Stimulated activated effector memory CD8-positive, alpha-beta T cell treated with anti-CD3 and anti-CD28 coated beads, Interleukin-12 subunit alpha, Interleukin-12 subunit beta, amount 100 ng/mL, for 72 hours (primary cell): ENCODE measurements around the gene SPTBN5.

Source experiments
- ATAC-seq: fragments of 150-1000 bp; cut with Tn5 transposase; 2 replicates; pipeline ENCODE4 v1.10.0; 2021
- DNase-seq, 2 donors: peaks; one replicate each; pipeline ENCODE4 v3.0.0; 2021 to 2022; ENCODE audit warnings: low spot score in 2 of 2
- H3K27ac Mint-ChIP-seq: one replicate; pipeline ENCODE4 v1.8.0; 2022; ENCODE audit warnings: mild to moderate bottlenecking, mixed read lengths
- H3K36me3 Mint-ChIP-seq: one replicate; pipeline ENCODE4 v1.8.0; 2022; ENCODE audit warnings: mild to moderate bottlenecking, mixed read lengths
- H3K4me1 Mint-ChIP-seq: one replicate; pipeline ENCODE4 v1.8.0; 2022; ENCODE audit warnings: mixed read lengths
- H3K4me3 Mint-ChIP-seq: one replicate; pipeline ENCODE4 v1.8.0; 2022; ENCODE audit warnings: mild to moderate bottlenecking, mixed read lengths
- H3K9me3 Mint-ChIP-seq: one replicate; pipeline ENCODE4 v1.8.0; 2022; ENCODE audit warnings: mixed read lengths

The SPTBN5 gene

GRCh38 chr15:41930867-41931222, 37.0 kb upstream of the SPTBN5 start:
- Mint-ChIP-seq H3K27ac (no peak overlapping the region), H3K9me3 (no peaks in the 10 kb centered on the region), H3K36me3 (peaks cover 35% of the 10 kb centered on the region), H3K4me1 (peaks cover 51% of the 10 kb centered on the region), H3K4me3 (no peak overlapping the region)
- ATAC-seq (no peak), DNase-seq (no peak)

GRCh38 chr15:41930221-41930866, 36.5 kb upstream of the SPTBN5 start:
- Mint-ChIP-seq H3K27ac (no peak overlapping the region), H3K4me1 (peaks cover 48% of the 10 kb centered on the region), H3K9me3 (no peaks in the 10 kb centered on the region), H3K36me3 (peaks cover 37% of the 10 kb centered on the region), H3K4me3 (no peak overlapping the region)
- ATAC-seq = no peak
- no peak for DNase-seq

DNA sequence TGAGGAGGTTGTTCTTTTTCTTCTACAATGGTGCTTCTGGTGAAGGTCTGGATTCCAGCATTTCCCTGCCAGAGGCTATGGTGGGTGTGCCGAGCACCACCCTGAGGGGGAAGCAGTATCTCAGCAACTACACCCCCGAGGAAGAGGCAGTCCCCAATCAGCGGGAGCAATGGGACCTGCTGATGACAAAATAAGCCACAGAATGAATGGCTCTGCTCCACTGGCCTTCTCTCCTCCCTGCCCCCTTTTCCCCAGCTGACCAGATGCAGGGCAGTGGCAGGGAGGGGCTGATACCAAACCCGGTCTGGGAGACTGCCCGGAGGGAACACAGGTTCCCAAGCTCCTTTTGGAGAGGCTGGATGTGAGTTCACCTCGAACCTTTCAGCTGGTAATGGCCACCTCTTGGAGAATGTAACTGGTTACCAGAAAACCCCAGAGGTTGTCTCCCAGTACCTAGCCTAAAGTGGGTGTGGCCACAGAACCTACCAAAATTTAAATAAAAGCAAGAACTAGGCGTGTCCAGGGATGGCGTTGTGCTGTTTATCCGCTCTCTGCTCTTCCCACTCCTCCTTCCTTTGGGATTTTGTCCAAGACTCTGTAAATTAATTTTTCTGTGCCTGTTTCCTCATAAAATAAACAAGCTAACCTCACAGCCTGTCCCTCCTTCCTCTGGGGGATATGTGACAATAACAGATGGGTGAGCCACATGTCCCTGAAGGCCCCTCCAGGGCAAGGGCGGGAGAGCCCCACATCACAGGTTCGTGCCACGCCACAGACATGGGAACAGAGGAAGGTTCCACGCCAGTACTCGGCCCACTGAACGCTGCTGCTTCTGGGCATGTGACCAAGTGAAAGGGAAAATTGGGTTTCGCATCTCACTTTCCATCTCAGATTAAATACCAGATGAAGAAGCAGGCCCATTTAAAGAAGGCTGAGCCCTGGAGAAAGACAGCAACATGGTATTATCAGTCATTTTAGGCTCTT, 35.1 kb upstream of the SPTBN5 start:
- Mint-ChIP-seq H3K4me3 (no peak overlapping the region), H3K36me3 (peaks cover 40% of the 10 kb centered on the region), H3K27ac (no peak overlapping the region), H3K4me1 (peaks cover 33% of the 10 kb centered on the region), H3K9me3 (no peaks in the 10 kb centered on the region)
- no peak for DNase-seq
- peak; percentile 54 for ATAC-seq

GRCh38 chr15:41928100-41928499, 34.2 kb upstream of the SPTBN5 start:
- no peak overlapping the region for H3K27ac Mint-ChIP-seq
- H3K4me1 Mint-ChIP-seq = peaks cover 25% of the 10 kb centered on the region
- H3K4me3 Mint-ChIP-seq = no peak overlapping the region
- no peak for DNase-seq
- H3K9me3 Mint-ChIP-seq = no peaks in the 10 kb centered on the region
- H3K36me3 Mint-ChIP-seq = peaks cover 49% of the 10 kb centered on the region
- no peak for ATAC-seq

GRCh38 chr15:41927536-41927935, 33.7 kb upstream of the SPTBN5 start:
- Mint-ChIP-seq H3K4me1 (peaks cover 21% of the 10 kb centered on the region), H3K36me3 (peaks cover 50% of the 10 kb centered on the region)
- DNase-seq = no peak

DNA sequence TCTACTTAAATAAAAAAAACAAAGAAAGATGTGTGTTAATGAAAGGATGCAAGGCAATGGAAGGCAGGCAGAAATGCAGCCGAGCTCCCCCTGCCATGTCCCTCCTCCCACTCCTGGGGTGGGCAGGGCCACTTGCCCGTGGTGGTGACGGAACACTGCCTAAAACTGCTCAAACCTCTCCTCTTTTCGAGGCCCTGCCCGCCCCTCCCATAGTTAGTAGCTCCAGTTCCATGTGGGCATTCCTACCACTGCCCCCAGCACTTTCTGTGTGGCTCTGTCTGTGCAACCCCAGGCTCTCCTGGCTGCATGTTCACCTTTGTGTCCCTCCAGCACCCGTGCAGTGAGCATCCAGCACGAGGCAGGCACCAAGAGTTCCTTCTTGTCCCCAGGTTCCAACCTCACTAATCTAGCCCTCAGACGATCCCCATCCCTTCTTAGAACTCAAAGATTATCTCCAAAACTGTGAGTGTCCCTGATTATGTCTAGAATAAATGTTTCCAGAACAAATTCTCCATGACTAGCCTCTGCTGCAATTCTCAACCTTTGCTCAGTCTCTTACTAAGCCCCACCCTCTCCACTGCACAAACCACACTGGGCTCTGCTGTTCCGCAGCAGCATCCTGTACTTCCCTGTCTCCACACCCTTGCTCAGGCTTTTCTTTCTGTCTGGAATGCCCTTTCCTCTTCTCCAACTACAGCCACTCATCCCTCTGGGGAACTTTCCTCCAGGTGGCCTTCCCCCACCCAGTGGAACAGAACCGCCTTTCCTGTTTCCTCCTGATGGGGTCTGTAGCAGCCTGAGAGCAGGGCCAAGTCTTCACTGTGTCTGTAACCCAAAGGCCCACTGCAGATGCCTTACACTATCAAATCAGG, 32.6 kb upstream of the SPTBN5 start:
- H3K4me3 Mint-ChIP-seq = no peak overlapping the region
- ATAC-seq = peak; percentile 16

More at GRCh38 chr15:41927536-41927935, 33.7 kb upstream of the SPTBN5 start:
- Mint-ChIP-seq H3K4me3 (no peak overlapping the region), H3K27ac (peak overlapping the region; percentile 82), H3K9me3 (no peaks in the 10 kb centered on the region)
- no peak for ATAC-seq

GRCh38 chr15:41925086-41925608, 31.3 kb upstream of the SPTBN5 start:
- Mint-ChIP-seq H3K4me1 (peaks cover 21% of the 10 kb centered on the region), H3K27ac (no peak overlapping the region), H3K9me3 (no peaks in the 10 kb centered on the region), H3K4me3 (no peak overlapping the region), H3K36me3 (peaks cover 63% of the 10 kb centered on the region)
- ATAC-seq (no peak), DNase-seq (no peak)

More for the DNA sequence above, 32.6 kb upstream of the SPTBN5 start:
- no peak for DNase-seq
- Mint-ChIP-seq H3K27ac (peak overlapping the region; percentile 82), H3K4me1 (peaks cover 21% of the 10 kb centered on the region), H3K9me3 (no peaks in the 10 kb centered on the region), H3K36me3 (peaks cover 53% of the 10 kb centered on the region)

- no peak overlapping the region for H3K4me3 Mint-ChIP-seq
- peaks cover 21% of the 10 kb centered on the region for H3K4me1 Mint-ChIP-seq
- ATAC-seq = no peak
- no peak for DNase-seq
- no peaks in the 10 kb centered on the region for H3K9me3 Mint-ChIP-seq
- H3K27ac Mint-ChIP-seq = peak overlapping the region; percentile 41
- peaks cover 79% of the 10 kb centered on the region for H3K36me3 Mint-ChIP-seq
These were observed 29.6 kb upstream of the SPTBN5 start for GRCh38 chr15:41923401-41923997.

GRCh38 chr15:41922353-41922752, 28.5 kb upstream of the SPTBN5 start:
- peaks cover 91% of the 10 kb centered on the region for H3K36me3 Mint-ChIP-seq
- no peak for ATAC-seq
- peaks cover 24% of the 10 kb centered on the region for H3K4me1 Mint-ChIP-seq
- peak overlapping the region; percentile 41 for H3K27ac Mint-ChIP-seq
- no peak for DNase-seq
- H3K4me3 Mint-ChIP-seq = no peak overlapping the region
- no peaks in the 10 kb centered on the region for H3K9me3 Mint-ChIP-seq

DNA sequence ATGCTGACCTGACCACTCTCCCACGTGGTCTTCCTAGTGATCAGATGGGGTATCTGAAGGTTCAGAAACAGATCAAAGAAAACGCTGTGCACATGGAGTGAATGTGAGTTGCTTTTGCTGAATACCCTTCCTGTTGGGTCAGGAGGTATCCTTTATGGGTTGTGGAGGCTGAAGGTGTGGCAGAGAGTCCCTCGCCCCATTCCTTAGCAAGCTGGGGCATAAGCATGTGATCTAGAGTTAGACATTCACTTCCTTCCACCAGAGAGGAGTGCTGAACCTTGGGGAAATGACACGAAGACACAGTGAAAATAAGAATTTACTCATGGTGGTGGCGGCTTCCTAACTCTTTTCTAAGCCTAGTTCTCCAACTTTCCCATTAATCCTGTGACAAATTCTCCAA, 27.8 kb upstream of the SPTBN5 start:
- H3K9me3 Mint-ChIP-seq = no peaks in the 10 kb centered on the region
- H3K4me1 Mint-ChIP-seq = peaks cover 17% of the 10 kb centered on the region
- H3K27ac Mint-ChIP-seq = peak overlapping the region; percentile 51
- peaks cover 93% of the 10 kb centered on the region for H3K36me3 Mint-ChIP-seq
- no peak overlapping the region for H3K4me3 Mint-ChIP-seq
- ATAC-seq (no peak), DNase-seq (no peak)

- ATAC-seq = no peak
- Mint-ChIP-seq H3K4me3 (no peak overlapping the region), H3K4me1 (peaks cover 17% of the 10 kb centered on the region), H3K36me3 (peaks cover 93% of the 10 kb centered on the region), H3K9me3 (no peaks in the 10 kb centered on the region), H3K27ac (peak overlapping the region; percentile 51)
- no peak for DNase-seq
These were observed 27.3 kb upstream of the SPTBN5 start for GRCh38 chr15:41921167-41921566.

DNA sequence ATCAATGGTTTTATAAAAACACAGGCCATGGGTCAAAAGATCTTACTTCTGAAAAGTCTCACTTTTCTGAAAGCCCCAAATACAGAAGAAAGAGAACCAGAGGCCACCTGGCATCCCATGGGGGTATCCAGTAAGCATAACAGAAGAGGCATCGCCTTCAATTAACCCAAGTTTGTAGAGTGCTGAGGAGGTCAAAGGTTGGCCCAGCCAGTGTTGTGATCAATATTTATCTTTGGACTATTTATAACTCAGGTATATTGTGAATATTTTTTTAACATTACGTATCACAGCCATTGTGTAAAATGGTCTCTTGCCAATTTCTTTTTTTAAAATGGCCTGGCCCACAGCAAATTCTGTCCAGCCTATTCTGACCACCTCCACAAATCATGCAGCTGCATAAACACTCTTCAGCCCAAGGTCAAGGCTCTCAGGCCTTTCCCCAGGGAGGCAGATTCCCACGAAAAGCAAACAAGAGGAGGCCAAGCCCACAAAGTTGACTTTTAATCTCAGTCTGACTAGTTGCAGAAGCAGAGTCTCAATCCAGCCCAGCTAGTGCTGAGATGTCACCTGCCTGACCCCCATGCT, 26.2 kb upstream of the SPTBN5 start:
- peak overlapping the region; percentile 50 for H3K27ac Mint-ChIP-seq
- H3K4me1 Mint-ChIP-seq = peaks cover 15% of the 10 kb centered on the region
- H3K36me3 Mint-ChIP-seq = peaks cover 96% of the 10 kb centered on the region

GRCh38 chr15:41919201-41919820, 25.5 kb upstream of the SPTBN5 start:
- peaks cover 15% of the 10 kb centered on the region for H3K4me1 Mint-ChIP-seq
- no peak for DNase-seq
- H3K9me3 Mint-ChIP-seq = no peaks in the 10 kb centered on the region
- H3K36me3 Mint-ChIP-seq = peaks cover 96% of the 10 kb centered on the region
- ATAC-seq = no peak
- H3K4me3 Mint-ChIP-seq = no peak overlapping the region
- no peak overlapping the region for H3K27ac Mint-ChIP-seq

More for the DNA sequence above, 26.2 kb upstream of the SPTBN5 start:
- Mint-ChIP-seq H3K9me3 (no peaks in the 10 kb centered on the region), H3K4me3 (no peak overlapping the region)
- ATAC-seq (no peak), DNase-seq (no peak)
